HG02623 (cell line): ENCODE results near the gene TMEM79.

Source experiments
- ATAC-seq: cut with Tn5 transposase; IDR thresholded peaks from one replicate; pipeline ENCODE4 v1.9.1; 2021; ENCODE audit warnings: moderate library complexity; ENCODE audit not compliant: unreplicated experiment

The TMEM79 gene

GRCh38 chr1:156284112-156284511, at the start of gene TMEM79:
Gene TMEM79 (plus strand): TSS chr1:156284325. CDS start chr1:156285227, 902 bp downstream.
- no peak for ATAC-seq

- no peak for ATAC-seq
Measured at GRCh38 chr1:156236164-156236563, 48.0 kb upstream of the TMEM79 start.

DNA sequence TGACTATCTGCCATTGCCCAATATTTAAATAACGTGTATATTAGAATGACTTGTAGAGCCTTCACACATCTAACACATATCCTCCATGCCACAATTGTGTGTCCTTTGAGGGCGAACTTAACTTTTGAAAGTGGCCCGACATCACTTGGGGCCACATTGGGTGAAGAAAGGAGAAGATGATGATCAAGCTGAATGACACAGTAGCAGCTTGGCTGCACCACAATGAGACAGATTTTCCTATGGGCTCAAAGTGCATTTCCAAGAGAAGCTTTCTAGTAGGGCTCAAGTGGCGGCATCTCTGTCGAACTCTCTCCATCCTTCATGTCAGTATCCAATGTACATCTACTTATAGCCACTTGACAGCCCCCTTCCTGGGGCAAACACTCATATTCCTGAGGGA, 45.9 kb upstream of the TMEM79 start:
- ATAC-seq, result no peak

DNA sequence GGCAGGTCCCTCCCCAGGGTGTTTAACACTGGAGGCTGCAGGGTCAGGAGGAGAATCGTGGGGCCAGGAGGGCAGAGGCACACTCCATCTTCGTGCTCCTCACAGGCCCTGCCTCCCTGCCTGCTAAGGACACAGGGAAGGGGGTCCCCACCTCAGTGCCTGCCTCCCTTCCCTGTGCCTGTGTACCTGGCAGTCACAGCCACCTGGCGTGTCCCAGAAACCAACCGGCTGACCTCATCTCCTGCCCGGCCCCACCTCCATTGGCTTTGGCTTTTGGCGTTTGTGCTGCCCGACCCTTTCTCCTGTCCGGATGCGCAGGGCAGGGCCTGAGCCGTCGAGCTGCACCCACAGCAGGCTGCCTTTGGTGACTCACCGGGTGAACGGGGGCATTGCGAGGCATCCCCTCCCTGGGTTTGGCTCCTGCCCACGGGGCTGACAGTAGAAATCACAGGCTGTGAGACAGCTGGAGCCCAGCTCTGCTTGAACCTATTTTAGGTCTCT, 42.8 kb upstream of the TMEM79 start:
- ATAC-seq, result no peak

GRCh38 chr1:156241926-156242325, 42.2 kb upstream of the TMEM79 start, which contains the start of gene BGLAP:
Gene BGLAP (plus strand): TSS chr1:156242184. CDS start chr1:156242232, 48 bp downstream.
- ATAC-seq, result no peak

GRCh38 chr1:156242738-156243137, 41.4 kb upstream of the TMEM79 start:
- no peak for ATAC-seq

- ATAC-seq, result no peak
Measured at GRCh38 chr1:156244126-156244525, 40.0 kb upstream of the TMEM79 start.

- no peak for ATAC-seq
Measured at GRCh38 chr1:156244712-156245111, 39.4 kb upstream of the TMEM79 start.

- ATAC-seq, result no peak
Measured at GRCh38 chr1:156245451-156246232, 38.5 kb upstream of the TMEM79 start.

GRCh38 chr1:156246241-156246780, 37.8 kb upstream of the TMEM79 start:
- ATAC-seq, result no peak

GRCh38 chr1:156246781-156247459, 37.2 kb upstream of the TMEM79 start:
- no peak for ATAC-seq

GRCh38 chr1:156247460-156248322, 36.4 kb upstream of the TMEM79 start, which contains the start of gene PAQR6:
Gene PAQR6 (minus strand): TSS chr1:156248056. CDS start chr1:156246731, 1,325 bp downstream.
- no peak for ATAC-seq

DNA sequence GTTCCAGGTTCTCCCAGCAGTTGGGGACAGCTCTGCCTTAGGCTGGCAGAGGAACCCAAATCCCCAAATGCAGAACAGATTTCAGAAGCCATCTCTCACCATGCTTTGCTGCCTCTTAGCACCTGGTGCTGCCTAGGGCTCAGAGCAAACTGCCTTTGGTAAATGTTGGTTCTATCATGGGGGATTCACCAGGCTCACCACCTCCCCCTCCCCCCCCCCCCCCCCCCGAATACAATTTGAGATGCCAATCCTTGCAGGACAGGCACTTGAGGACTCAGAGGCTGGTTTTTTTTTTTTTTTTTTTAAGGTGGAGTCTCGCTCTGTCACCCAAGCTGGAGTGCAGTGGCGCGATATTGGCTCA, 35.8 kb upstream of the TMEM79 start:
- no peak for ATAC-seq

- no peak for ATAC-seq
Measured at GRCh38 chr1:156249593-156249992, 34.5 kb upstream of the TMEM79 start.

GRCh38 chr1:156251527-156251926, 32.6 kb upstream of the TMEM79 start:
- no peak for ATAC-seq

DNA sequence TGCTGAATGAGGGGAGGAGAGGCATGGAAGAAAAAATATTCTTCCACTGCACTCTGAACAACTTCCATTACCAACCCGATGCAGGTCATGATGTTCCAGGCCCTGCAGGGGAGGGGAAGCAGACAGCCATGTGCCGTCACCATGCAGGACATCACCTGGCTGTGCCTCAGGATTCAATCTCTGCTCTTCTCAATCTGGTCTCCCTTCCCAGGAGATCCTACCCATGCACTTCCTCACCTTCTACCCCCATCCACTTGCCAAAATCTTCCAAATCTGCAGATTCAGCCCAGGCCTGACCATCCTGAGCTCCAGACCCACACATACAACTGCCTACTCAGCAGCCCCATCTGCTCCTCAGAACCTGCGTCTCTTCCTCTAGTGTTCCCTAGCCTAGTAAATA, 30.5 kb upstream of the TMEM79 start:
- no peak for ATAC-seq

DNA sequence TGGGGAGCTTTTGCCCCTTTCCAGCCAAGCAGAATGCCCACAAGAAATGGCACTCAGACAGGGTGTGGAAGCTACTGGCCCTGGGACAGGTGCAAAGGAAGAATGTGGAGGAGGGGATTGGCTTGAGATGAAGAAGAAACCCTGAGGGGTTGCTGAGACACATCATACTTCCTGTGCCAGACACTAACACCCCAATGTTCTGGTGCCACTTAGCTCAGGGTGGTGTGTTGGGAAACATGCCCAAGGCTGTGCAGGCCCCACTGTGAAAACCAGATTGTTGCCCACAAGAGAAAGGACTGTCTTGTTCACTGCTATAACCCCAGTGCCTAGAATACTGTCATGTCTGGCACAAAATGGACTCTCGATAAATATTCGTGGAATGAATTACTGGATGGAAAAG, 26.4 kb upstream of the TMEM79 start:
- no peak for ATAC-seq

GRCh38 chr1:156258859-156259258, 25.3 kb upstream of the TMEM79 start:
- ATAC-seq, result no peak

GRCh38 chr1:156259805-156260204, 24.3 kb upstream of the TMEM79 start:
- ATAC-seq, result no peak

DNA sequence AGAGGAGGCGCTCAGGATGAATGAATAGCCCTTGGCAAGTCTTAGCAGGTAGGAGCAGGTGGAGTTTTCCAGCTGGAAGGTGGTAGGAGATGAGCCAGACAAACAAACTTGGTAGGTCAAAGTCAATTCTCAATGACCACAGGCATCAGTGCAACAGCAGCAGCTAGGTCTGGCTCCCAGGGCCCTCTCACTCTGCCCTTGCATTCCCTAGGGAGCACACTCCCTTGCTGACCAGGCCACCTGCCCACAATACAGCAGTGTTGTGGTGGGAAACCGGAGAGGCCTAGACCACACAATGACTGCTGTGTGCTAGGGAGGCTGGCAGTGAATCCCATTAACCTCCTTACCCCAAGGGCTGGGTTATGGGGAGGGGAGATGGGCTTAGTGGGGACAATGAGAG, 23.2 kb upstream of the TMEM79 start:
- ATAC-seq, result no peak
